GM13976 (cell line): ENCODE measurements around the gene MBP.
A peak's percentile ranks its signal among the peaks of the same experiment; 100 is the strongest.

Source experiments
- DNase-seq: peaks from one replicate; pipeline ENCODE4 v3.0.0; 2012; ENCODE audit warnings: low spot score
- CTCF ChIP-seq: IDR thresholded peaks from 2 replicates; pipeline ENCODE4 v1.5.1; 2012; ENCODE audit warnings: borderline replicate concordance, mild to moderate bottlenecking; ENCODE audit not compliant: insufficient read depth; ENCODE audit errors: extremely low read depth, missing control alignments, control extremely low read depth
- in situ Hi-C: fragments of 300-500 bp; cut with MboI; formaldehyde crosslinking; loops from one replicate; pipeline ENCODE4 v1.12.0; 2022; ENCODE audit warnings: low sequenced_read_pairs, mixed read lengths, inconsistent platforms; ENCODE audit not compliant: unreplicated experiment

MBP gene

GRCh38 chr18:76982841-76983583 is 149.6 kb downstream of the MBP start:
- in situ Hi-C loops: loop anchor here (10.0 to 25.0 kb wide), 2 partner anchors 178 to 679 kb away; no protein-coding TSS in a partner anchor
- DNase-seq: peak; percentile 93
- TF ChIP-seq CTCF: peak; percentile 87

DNA sequence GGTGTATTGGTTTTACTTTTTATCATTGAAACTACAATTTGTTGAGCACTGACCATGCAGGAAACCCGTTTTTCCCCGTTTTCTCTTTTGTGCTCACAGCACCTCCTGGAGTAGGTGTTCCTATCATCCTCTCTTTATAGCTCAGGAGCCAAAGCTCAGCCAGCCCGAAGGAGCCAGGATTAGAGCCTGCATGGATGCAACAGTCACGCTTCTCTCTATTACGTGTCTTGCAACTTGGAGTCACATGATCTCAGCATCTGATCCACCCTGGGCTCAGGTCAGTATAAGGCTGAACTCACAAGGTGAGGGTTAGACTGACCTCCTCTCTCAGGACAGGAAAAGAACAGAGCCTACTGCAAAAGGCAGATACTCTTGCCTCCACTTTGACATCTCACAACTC is 150.5 kb downstream of the MBP start:
- TF ChIP-seq CTCF: no peak
- DNase-seq: no peak
- in situ Hi-C loops: loop anchor here (10.0 to 25.0 kb wide), 2 partner anchors 177 to 680 kb away; no protein-coding TSS in a partner anchor

DNA sequence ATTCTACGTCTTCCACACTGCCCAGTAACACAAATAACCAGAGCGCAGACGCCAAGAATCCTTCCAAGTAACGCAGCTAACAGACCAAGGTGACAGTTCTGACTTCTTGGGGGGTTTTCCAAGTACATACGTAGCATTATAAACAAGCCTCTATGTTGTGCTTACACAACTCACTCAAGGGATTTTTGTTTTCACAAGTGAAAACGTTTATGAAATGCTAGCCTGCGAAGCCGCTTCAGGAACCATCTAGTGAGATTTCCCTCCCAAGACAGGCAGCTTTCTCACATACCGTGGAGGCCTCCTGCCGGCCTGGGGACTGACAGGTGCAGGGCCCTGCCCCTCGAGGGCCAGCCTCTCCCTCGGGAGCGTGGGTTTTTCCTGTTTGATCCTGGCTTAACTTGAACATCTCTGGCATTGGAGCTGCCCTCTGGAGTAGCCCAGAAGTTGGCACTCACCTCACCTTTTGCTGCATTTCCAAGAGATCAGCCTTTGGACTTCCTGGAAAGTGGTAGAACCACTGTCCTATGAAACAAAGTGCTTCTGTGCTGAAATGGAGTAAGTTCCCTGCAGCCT is 151.1 kb downstream of the MBP start:
- TF ChIP-seq CTCF: peak; percentile 22
- in situ Hi-C loops: loop anchor here (10.0 to 25.0 kb wide), 2 partner anchors 177 to 681 kb away; no protein-coding TSS in a partner anchor
- peak; percentile 68 for DNase-seq

DNA sequence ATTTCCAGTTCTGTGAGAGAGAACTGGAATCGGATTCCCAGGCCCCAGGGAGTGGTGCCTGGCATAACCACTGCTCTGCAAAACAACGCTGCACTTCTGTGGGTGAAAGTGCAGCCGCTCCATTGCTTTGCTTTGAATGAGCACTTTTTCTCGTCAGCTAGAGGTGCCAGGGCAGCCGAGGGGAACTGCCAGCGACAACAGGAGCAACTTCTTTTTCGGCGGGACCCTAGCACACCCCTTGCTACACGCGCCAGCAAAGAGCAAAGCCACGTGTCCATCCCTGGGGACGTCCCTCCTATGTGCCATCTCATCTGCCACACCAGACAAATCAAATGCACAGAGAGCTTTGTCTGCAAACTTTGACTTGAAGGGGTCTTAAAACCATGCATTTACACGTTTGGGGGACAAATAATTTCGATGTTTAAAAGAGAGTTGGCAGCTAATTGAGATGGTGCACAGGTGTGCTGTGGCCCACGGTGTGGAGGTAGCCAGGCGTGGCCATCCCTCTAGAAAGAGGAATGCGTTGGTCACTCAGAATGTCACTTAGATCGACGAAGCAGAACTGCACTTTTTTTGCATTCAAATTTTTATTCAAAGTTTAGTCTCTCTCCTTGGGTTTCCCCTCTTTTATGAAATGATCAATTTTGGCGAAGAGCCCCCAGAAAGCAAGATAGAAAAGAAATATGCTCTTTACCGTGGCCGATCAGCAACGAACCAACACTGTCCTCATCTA is 151.8 kb downstream of the MBP start:
- TF ChIP-seq CTCF: no peak
- in situ Hi-C loops: loop anchor here (10.0 to 25.0 kb wide), 2 partner anchors 176 to 681 kb away; no protein-coding TSS in a partner anchor
- no peak for DNase-seq

GRCh38 chr18:76979906-76980305 is 152.7 kb downstream of the MBP start:
- in situ Hi-C loops: loop anchor here (10.0 to 25.0 kb wide), 2 partner anchors 175 to 682 kb away; no protein-coding TSS in a partner anchor
- no peak for DNase-seq
- no peak for TF ChIP-seq CTCF

GRCh38 chr18:76979111-76979751 is 153.4 kb downstream of the MBP start:
- TF ChIP-seq CTCF: no peak
- in situ Hi-C loops: loop anchor here (25.0 kb wide), 1 partner anchor 683 kb away; no protein-coding TSS in a partner anchor

More at GRCh38 chr18:76979111-76979751, 153.4 kb downstream of the MBP start:
- no peak for DNase-seq
